MCF 10A (cell line): ENCODE measurements around the gene TACO1. TPM values are rescaled to one million over a fixed set of nuclear protein-coding genes. Genes with fewer than 3 reads are reported as not detected.
A peak's percentile ranks its signal among the peaks of the same experiment; 100 is the strongest.

ENCODE experiments used
- BruUV-seq: library from RNA; stranded (reverse); fragments of 400-500 nt; replicated peaks from 2 replicates; lab custom pipeline; 2021; lab: Mats Ljungman, UMichigan
- CTCF ChIA-PET: fragments of 300-600 bp; sonication (Branson Sonifier 250); formaldehyde crosslinking; extraction: SDS; loops from one replicate; lab custom pipeline; 2021; ENCODE audit warnings: antibody characterized with exemption, inconsistent platforms; lab: Yijun Ruan, JAX
- POLR2A ChIA-PET: fragments of 300-600, 350-650 bp; sonication (Branson Sonifier 250); formaldehyde crosslinking; extraction: SDS; loops from one replicate; lab custom pipeline; 2020; ENCODE audit warnings: antibody characterized with exemption, inconsistent platforms; lab: Yijun Ruan, JAX
- DNase-seq: peaks from one replicate; pipeline ENCODE4 v3.0.0-alpha.2; 2018; ENCODE audit not compliant: unreplicated experiment
- H3K27ac Mint-ChIP-seq: one replicate; pipeline ENCODE4 v1.8.0; 2022; ENCODE audit warnings: mild to moderate bottlenecking, low read depth, mixed read lengths; ENCODE audit not compliant: unreplicated experiment
- H3K27me3 Mint-ChIP-seq: one replicate; pipeline ENCODE4 v1.8.0; 2022; ENCODE audit warnings: mixed read lengths; ENCODE audit not compliant: insufficient read depth, unreplicated experiment
- H3K36me3 Mint-ChIP-seq: one replicate; pipeline ENCODE4 v1.8.0; 2022; ENCODE audit warnings: mild to moderate bottlenecking, moderate library complexity, mixed read lengths; ENCODE audit not compliant: insufficient read depth, unreplicated experiment
- H3K4me1 Mint-ChIP-seq: one replicate; pipeline ENCODE4 v1.8.0; 2022; ENCODE audit warnings: mixed read lengths; ENCODE audit not compliant: insufficient read depth, unreplicated experiment
- H3K4me3 Mint-ChIP-seq: one replicate; pipeline ENCODE4 v1.8.0; 2022; ENCODE audit warnings: mild to moderate bottlenecking, moderate library complexity, mixed read lengths; ENCODE audit not compliant: unreplicated experiment
- H3K9me3 Mint-ChIP-seq: one replicate; pipeline ENCODE4 v1.8.0; 2022; ENCODE audit warnings: mixed read lengths; ENCODE audit not compliant: unreplicated experiment
- CTCF ChIP-seq: fragments of 200-600 bp; IDR thresholded peaks from one replicate; pipeline ENCODE4 v1.8.0; 2022; ENCODE audit warnings: antibody characterized with exemption, mild to moderate bottlenecking; ENCODE audit not compliant: unreplicated experiment
- intact Hi-C: fragments of 100-400 bp; cut with micrococcal nuclease; formaldehyde crosslinking; loops from 2 replicates; pipeline ENCODE4 v1.14.1; 2022
- total RNA-seq: library from RNA; stranded (reverse); gene quantifications from 2 replicates; pipeline ENCODE4 v1.2.3, GENCODE V29; 2022

Gene TACO1
- total RNA-seq, 1 experiment from 2014 or later: 38.7 TPM

GRCh38 chr17:63564562-63564961 is 36.1 kb upstream of the TACO1 start:
- no peak for DNase-seq
- intact Hi-C loops: no loop called here
- Mint-ChIP-seq H3K9me3 (no peaks in the 10 kb centered on the region), H3K36me3 (peaks cover 13% of the 10 kb centered on the region), H3K27me3 (no peaks in the 10 kb centered on the region), H3K4me3 (no peak overlapping the region), H3K27ac (no peak overlapping the region), H3K4me1 (peaks cover 6% of the 10 kb centered on the region)
- no TSS peak for BruUV-seq
- TF ChIP-seq CTCF: no peak
- ChIA-PET CTCF (interaction anchor here (0.6 to 1.3 kb wide), 4 partner anchors 11 to 139 kb away, joined by 3 read pairs; no protein-coding TSS in a partner anchor), POLR2A (interaction anchor here (1.4 to 5.6 kb wide), 3 partner anchors 10 to 37 kb away, joined by 5 to 29 read pairs (median 7); partner anchors contain the start of gene DCAF7)

- TF ChIP-seq CTCF: no peak
- Mint-ChIP-seq H3K36me3 (peaks cover 8% of the 10 kb centered on the region), H3K4me1 (peaks cover 7% of the 10 kb centered on the region), H3K9me3 (no peaks in the 10 kb centered on the region), H3K27me3 (no peaks in the 10 kb centered on the region), H3K27ac (no peak overlapping the region), H3K4me3 (no peak overlapping the region)
- CTCF ChIA-PET: interaction anchor here (2.2 kb wide), 1 partner anchor 45 kb away, joined by 7 read pairs; no protein-coding TSS in a partner anchor
- DNase-seq: no peak
- no TSS peak for BruUV-seq
- intact Hi-C loops: no loop called here
- POLR2A ChIA-PET: interaction anchor here (5.6 kb wide), 1 partner anchor 15 kb away, joined by 29 read pairs; the partner anchor contains the start of gene DCAF7
These were observed 33.5 kb upstream of the TACO1 start for GRCh38 chr17:63567229-63567628.

GRCh38 chr17:63568563-63568962 is 32.1 kb upstream of the TACO1 start:
- Mint-ChIP-seq H3K4me3 (no peak overlapping the region), H3K4me1 (peaks cover 13% of the 10 kb centered on the region), H3K36me3 (peaks cover 8% of the 10 kb centered on the region), H3K27me3 (no peaks in the 10 kb centered on the region), H3K27ac (no peak overlapping the region), H3K9me3 (no peaks in the 10 kb centered on the region)
- CTCF ChIA-PET: interaction anchor here (0.5 to 1.6 kb wide), 7 partner anchors 9 to 1517 kb away, joined by 3 to 6 read pairs (median 3); no protein-coding TSS in a partner anchor
- intact Hi-C loops: no loop called here
- no TSS peak for BruUV-seq
- POLR2A ChIA-PET: interaction anchor here (0.6 to 5.6 kb wide), 3 partner anchors 17 to 122 kb away, joined by 3 to 29 read pairs (median 3); partner anchors contain the start of gene DCAF7
- DNase-seq: no peak
- no peak for TF ChIP-seq CTCF

- Mint-ChIP-seq H3K9me3 (no peaks in the 10 kb centered on the region), H3K36me3 (peaks cover 9% of the 10 kb centered on the region), H3K4me3 (no peak overlapping the region), H3K4me1 (peaks cover 13% of the 10 kb centered on the region), H3K27me3 (no peaks in the 10 kb centered on the region), H3K27ac (no peak overlapping the region)
- intact Hi-C loops: no loop called here
- no TSS peak for BruUV-seq
- ChIA-PET CTCF (interaction anchor here (1.2 to 1.6 kb wide), 3 partner anchors 18 to 92 kb away, joined by 3 to 5 read pairs (median 3); no protein-coding TSS in a partner anchor), POLR2A (interaction anchor here (0.6 to 2.5 kb wide), 8 partner anchors 11 to 61 kb away, joined by 3 to 33 read pairs (median 4); partner anchors contain the start of genes DCAF7 and MAP3K3)
- DNase-seq: peak; percentile 41
- TF ChIP-seq CTCF: no peak
These were observed 28.9 kb upstream of the TACO1 start for GRCh38 chr17:63571632-63572310.
